PC-3 (cell line): Measurements from ENCODE around the gene AUH. TPM values are rescaled to one million over a fixed set of nuclear protein-coding genes. Genes with fewer than 3 reads are reported as not detected.
A peak's percentile ranks its signal among the peaks of the same experiment; 100 is the strongest.

ENCODE experiments used
- ATAC-seq: fragments of 200-7000 bp; cut with Tn5 transposase; 2 replicates; pipeline ENCODE4 v1.9.1; 2020; ENCODE audit warnings: mild to moderate bottlenecking, moderate library complexity
- BruUV-seq: library from RNA; stranded (reverse); fragments of 400-500 nt; replicated peaks from 2 replicates; lab custom pipeline; 2021; lab: Mats Ljungman, UMichigan
- CTCF ChIA-PET: fragments of 300-600 bp; sonication (Branson Sonifier 250); formaldehyde crosslinking; loops from one replicate; lab custom pipeline; 2022; ENCODE audit warnings: antibody characterized with exemption; lab: Charles Lee
- POLR2A ChIA-PET: fragments of 300-600 bp; sonication (Branson Sonifier 250); formaldehyde crosslinking; loops from one replicate; lab custom pipeline; 2022; ENCODE audit warnings: antibody characterized with exemption; ENCODE audit not compliant: unreplicated experiment; lab: Charles Lee
- DNase-seq: peaks from one replicate; pipeline ENCODE4 v3.0.0-alpha.2; 2015
- H2AFZ ChIP-seq: fragments of 300-600 bp; sonication (generic); 2 replicates; pipeline ENCODE4 v1.6.0; 2016; ENCODE audit warnings: antibody characterized with exemption, low read length
- H3F3A ChIP-seq: fragments of 300-600 bp; sonication (generic); one replicate; pipeline ENCODE4 v1.6.0; 2017; ENCODE audit warnings: antibody characterized with exemption, low read length, control low read depth, mild to moderate bottlenecking; ENCODE audit not compliant: unreplicated experiment
- H3K27ac ChIP-seq: fragments of 300-600 bp; sonication (generic); 2 replicates; pipeline ENCODE4 v1.5.1; 2016; ENCODE audit warnings: mild to moderate bottlenecking, low read length
- H3K27me3 ChIP-seq: fragments of 300-600 bp; sonication (generic); 2 replicates; pipeline ENCODE4 v1.6.1; 2016; ENCODE audit warnings: low read length, mixed read lengths
- H3K36me3 ChIP-seq: fragments of 300-600 bp; sonication (generic); 2 replicates; pipeline ENCODE4 v1.6.1; 2016; ENCODE audit warnings: low read depth, mixed run types, low read length, mixed read lengths
- H3K4me1 ChIP-seq: fragments of 300-600 bp; sonication (generic); 2 replicates; pipeline ENCODE4 v1.5.1; 2016; ENCODE audit warnings: low read length; ENCODE audit not compliant: insufficient read depth
- H3K4me2 ChIP-seq: fragments of 300-600 bp; sonication (generic); 2 replicates; pipeline ENCODE4 v1.6.0; 2016; ENCODE audit warnings: low read length
- H3K4me3 ChIP-seq: fragments of 300-600 bp; sonication (generic); 2 replicates; pipeline ENCODE4 v1.5.1; 2016; ENCODE audit warnings: mild to moderate bottlenecking, low read length, mixed read lengths
- H3K79me2 ChIP-seq: fragments of 300-600 bp; sonication (generic); 2 replicates; pipeline ENCODE4 v1.6.1; 2017; ENCODE audit warnings: low read length, mixed read lengths
- H3K9ac ChIP-seq: fragments of 300-600 bp; sonication (generic); 2 replicates; pipeline ENCODE4 v1.6.0; 2016; ENCODE audit warnings: mild to moderate bottlenecking, low read length
- H3K9me2 ChIP-seq: fragments of 300-600 bp; sonication (generic); replicated peaks from 2 replicates; pipeline ENCODE4 v1.6.1; 2016; ENCODE audit warnings: mixed run types, low read length, mixed read lengths
- H3K9me3 ChIP-seq: fragments of 300-600 bp; sonication (generic); 2 replicates; pipeline ENCODE4 v1.6.1; 2016; ENCODE audit warnings: low read length, mixed read lengths
- H4K20me1 ChIP-seq: fragments of 300-600 bp; sonication (generic); 2 replicates; pipeline ENCODE4 v1.6.1; 2016; ENCODE audit warnings: low read length, mixed read lengths
- CTCF ChIP-seq: fragments of 300-600 bp; sonication (generic); conservative IDR thresholded peaks from 2 replicates; pipeline ENCODE4 v1.5.1; 2017; ENCODE audit warnings: antibody characterized with exemption, low read depth, mild to moderate bottlenecking, low read length
- EZH2 ChIP-seq: fragments of 300-600 bp; sonication (generic); IDR thresholded peaks from one replicate; pipeline ENCODE4 v1.6.1; 2017; ENCODE audit warnings: antibody characterized with exemption, mild to moderate bottlenecking, low read length; ENCODE audit not compliant: unreplicated experiment
- EZH2phosphoT487 ChIP-seq: fragments of 300-600 bp; sonication (generic); IDR thresholded peaks from 2 replicates; pipeline ENCODE4 v1.6.1; 2018; ENCODE audit warnings: mild to moderate bottlenecking, antibody characterized with exemption, low read length, borderline replicate concordance
- intact Hi-C: fragments of 100-400 bp; cut with micrococcal nuclease; formaldehyde crosslinking; loops from 2 replicates; pipeline ENCODE4 v1.9.0; 2023
- total RNA-seq: library from RNA; depleted of rRNA; stranded (reverse); fragments of >200 nt; gene quantifications from 2 replicates; pipeline ENCODE4 v1.2.3, GENCODE V29; 2014

AUH gene
- total RNA-seq, 1 experiment from 2014 or later = 30.4 TPM

GRCh38 chr9:91349115-91349555, 12.6 kb downstream of the AUH start:
- Histone ChIP-seq H3K4me3 (no peak overlapping the region), H3K4me1 (peaks cover 30% of the 10 kb centered on the region), H3F3A (no peaks in the 10 kb centered on the region), H3K27ac (peak overlapping the region; percentile 70), H4K20me1 (no peaks in the 10 kb centered on the region), H3K9me2 (no peaks in the 10 kb centered on the region), H3K9ac (peak overlapping the region; percentile 10; the same call in 1 of the 2 replicates), H2AFZ (no peak overlapping the region), H3K36me3 (no peaks in the 10 kb centered on the region; the same call in 1 of the 2 replicates), H3K79me2 (peaks cover 7% of the 10 kb centered on the region), H3K4me2 (peak overlapping the region; percentile 43; the same call in 1 of the 2 replicates), H3K9me3 (no peaks in the 10 kb centered on the region), H3K27me3 (no peaks in the 10 kb centered on the region)
- no TSS peak for BruUV-seq
- no peak; the same call in 1 of the 2 replicates for ATAC-seq
- ChIA-PET POLR2A (no interaction called here), CTCF (no interaction called here)
- intact Hi-C loops = loop anchor here (2.0 to 10.0 kb wide), 4 partner anchors 46 to 354 kb away; no protein-coding TSS in a partner anchor
- TF ChIP-seq CTCF (no peak), EZH2 (no peak), EZH2phosphoT487 (no peak)
- no peak for DNase-seq

- H3K27ac ChIP-seq = peak overlapping the region; percentile 79
- TF ChIP-seq CTCF = no peak
- TF ChIP-seq EZH2phosphoT487 = no peak
- no peak for TF ChIP-seq EZH2
- H3F3A ChIP-seq = no peaks in the 10 kb centered on the region
- H3K4me2 ChIP-seq = peak overlapping the region; percentile 49
- POLR2A ChIA-PET = interaction anchor here (0.6 kb wide), 1 partner anchor 64 kb away, joined by 4 read pairs; no protein-coding TSS in a partner anchor
- H3K9me3 ChIP-seq = no peaks in the 10 kb centered on the region
- DNase-seq (peak; percentile 79), ATAC-seq (peak; percentile 78)
- no peaks in the 10 kb centered on the region for H3K36me3 ChIP-seq
- no peaks in the 10 kb centered on the region for H3K27me3 ChIP-seq
- no TSS peak for BruUV-seq
- peaks cover 31% of the 10 kb centered on the region for H3K4me1 ChIP-seq
- no peak overlapping the region for H3K4me3 ChIP-seq
- peak overlapping the region; percentile 41 for H3K9ac ChIP-seq
- intact Hi-C loops = loop anchor here (2.0 to 10.0 kb wide), 4 partner anchors 45 to 353 kb away; no protein-coding TSS in a partner anchor
- H2AFZ ChIP-seq = no peak overlapping the region
- no peaks in the 10 kb centered on the region for H4K20me1 ChIP-seq
- no peaks in the 10 kb centered on the region for H3K9me2 ChIP-seq
- CTCF ChIA-PET = no interaction called here
- peaks cover 11% of the 10 kb centered on the region for H3K79me2 ChIP-seq
These were observed 13.4 kb downstream of the AUH start for GRCh38 chr9:91348191-91348807.

GRCh38 chr9:91347377-91347776, 14.3 kb downstream of the AUH start:
- H3K4me3 ChIP-seq = no peak overlapping the region
- BruUV-seq = no TSS peak
- no peaks in the 10 kb centered on the region for H3K27me3 ChIP-seq
- TF ChIP-seq EZH2phosphoT487 (no peak), EZH2 (no peak), CTCF (no peak)
- no peaks in the 10 kb centered on the region for H3K36me3 ChIP-seq
- DNase-seq (no peak), ATAC-seq (no peak)
- ChIA-PET CTCF (no interaction called here), POLR2A (no interaction called here)
- 0 out of 2 replicates have a peak overlapping the region, but pooled peaks have one; percentile 49 for H3K4me2 ChIP-seq
- no peaks in the 10 kb centered on the region for H4K20me1 ChIP-seq
- no peaks in the 10 kb centered on the region for H3K9me3 ChIP-seq
- no peaks in the 10 kb centered on the region for H3F3A ChIP-seq
- H3K79me2 ChIP-seq = peaks cover 11% of the 10 kb centered on the region
- intact Hi-C loops = loop anchor here (5.0 to 10.0 kb wide), 2 partner anchors 260 to 353 kb away; no protein-coding TSS in a partner anchor
- no peak overlapping the region for H2AFZ ChIP-seq
- H3K9me2 ChIP-seq = no peaks in the 10 kb centered on the region
- peak overlapping the region; percentile 41 for H3K9ac ChIP-seq
- H3K27ac ChIP-seq = peak overlapping the region; percentile 79
- H3K4me1 ChIP-seq = peaks cover 40% of the 10 kb centered on the region
